ENCODE results near the gene SPATA31E1.
"Not testable (repeated sequence)": the region's sequence is repeated elsewhere in the genome, so short reads cannot be mapped to it uniquely, and the experiment has no call there.

Gene SPATA31E1

GRCh38 chr9:87840134-87840533 lies 42.5 kb upstream of the SPATA31E1 start:
- H2AK5ac ChIP-seq (ENCODE audit: low read depth, low read length), result no peak overlapping the region
- no peak overlapping the region for H2BK12ac ChIP-seq (ENCODE audit: low read length)
- H3K27ac ChIP-seq (replicated peaks; ENCODE audit: low read length), result no peak overlapping the region
- no CpG with 5 or more reads among the region's 1 CpG for WGBS, 2 donors (ENCODE audit: extremely low coverage in 2 of 2, insufficient read length in 2 of 2, insufficient replicate concordance in 1 of 2)
- H4K91ac ChIP-seq (ENCODE audit: low read depth, low read length, poor library complexity), result no peak overlapping the region
- no peak overlapping the region for H3K4me2 ChIP-seq (ENCODE audit: insufficient read depth, low read length, poor library complexity, severe bottlenecking)
- no peak overlapping the region for H2AFZ ChIP-seq (ENCODE audit: low read length)
- no peak overlapping the region for H3K4ac ChIP-seq (ENCODE audit: low read length)
- no peaks in the 10 kb centered on the region for H3K79me1 ChIP-seq (ENCODE audit: low read depth, low read length)
- no peaks in the 10 kb centered on the region for H3K27me3 ChIP-seq (ENCODE audit: control insufficient read depth in 3 of 3, insufficient read depth in 3 of 3, low read depth in 1 of 3, low read length in 3 of 3)
- H3K18ac ChIP-seq (ENCODE audit: low read length), result no peak overlapping the region
- H3K4me3 ChIP-seq (ENCODE audit: low read length in 2 of 2), result no peak overlapping the region
- DNase-seq (ENCODE audit: low spot score), result no peak
- no peak overlapping the region for H2BK120ac ChIP-seq (ENCODE audit: low read depth, low read length)
- H3K36me3 ChIP-seq (replicated peaks in 1 of 2; ENCODE audit: control insufficient read depth in 2 of 2, insufficient read depth in 2 of 2, low read length in 2 of 2), result no peaks in the 10 kb centered on the region
- H2BK15ac ChIP-seq (ENCODE audit: low read length), result no peak overlapping the region
- no peak overlapping the region for H4K8ac ChIP-seq (ENCODE audit: low read depth, low read length)
- H3K23ac ChIP-seq (ENCODE audit: low read depth, low read length, poor library complexity), result no peak overlapping the region
- H3K4me1 ChIP-seq (ENCODE audit: control insufficient read depth in 2 of 2, insufficient read depth in 1 of 2, low read depth in 1 of 2, low read length in 2 of 2), result no peaks in the 10 kb centered on the region
- H2BK5ac ChIP-seq (ENCODE audit: low read length), result no peak overlapping the region
- no peaks in the 10 kb centered on the region for H3K9me3 ChIP-seq (replicated peaks in 1 of 2; ENCODE audit: control insufficient read depth in 2 of 2, insufficient read depth in 1 of 2, low read depth in 1 of 2, low read length in 2 of 2)
- no peak overlapping the region for H3K9ac ChIP-seq (ENCODE audit: low read depth, low read length, poor library complexity)
- H3K14ac ChIP-seq (ENCODE audit: low read length), result no peak overlapping the region

- Histone ChIP-seq H3K9me3 (replicated peaks in 1 of 2; ENCODE audit: control insufficient read depth in 2 of 2, insufficient read depth in 1 of 2, low read depth in 1 of 2, low read length in 2 of 2) (no peaks in the 10 kb centered on the region), H2BK5ac (ENCODE audit: low read length) (no peak overlapping the region), H2BK12ac (ENCODE audit: low read length) (no peak overlapping the region), H4K8ac (ENCODE audit: low read depth, low read length) (peak overlapping the region; percentile 43), H2AK5ac (ENCODE audit: low read depth, low read length) (no peak overlapping the region), H4K91ac (ENCODE audit: low read depth, low read length, poor library complexity) (no peak overlapping the region), H3K27me3 (ENCODE audit: control insufficient read depth in 3 of 3, insufficient read depth in 3 of 3, low read depth in 1 of 3, low read length in 3 of 3) (no peaks in the 10 kb centered on the region), H3K9ac (ENCODE audit: low read depth, low read length, poor library complexity) (no peak overlapping the region), H3K4me1 (ENCODE audit: control insufficient read depth in 2 of 2, insufficient read depth in 1 of 2, low read depth in 1 of 2, low read length in 2 of 2) (no peaks in the 10 kb centered on the region), H2BK120ac (ENCODE audit: low read depth, low read length) (no peak overlapping the region), H3K18ac (ENCODE audit: low read length) (peak overlapping the region; percentile 83), H2AFZ (ENCODE audit: low read length) (no peak overlapping the region), H3K4ac (ENCODE audit: low read length) (no peak overlapping the region), H3K4me2 (ENCODE audit: insufficient read depth, low read length, poor library complexity, severe bottlenecking) (no peak overlapping the region), H3K27ac (replicated peaks; ENCODE audit: low read length) (no peak overlapping the region), H3K79me1 (ENCODE audit: low read depth, low read length) (no peaks in the 10 kb centered on the region), H3K14ac (ENCODE audit: low read length) (no peak overlapping the region), H3K23ac (ENCODE audit: low read depth, low read length, poor library complexity) (no peak overlapping the region), H2BK15ac (ENCODE audit: low read length) (no peak overlapping the region), H3K4me3 (ENCODE audit: low read length in 2 of 2) (no peak overlapping the region), H3K36me3 (replicated peaks in 1 of 2; ENCODE audit: control insufficient read depth in 2 of 2, insufficient read depth in 2 of 2, low read length in 2 of 2) (no peaks in the 10 kb centered on the region)
- no peak for DNase-seq (ENCODE audit: low spot score)
- WGBS, 2 donors (ENCODE audit: extremely low coverage in 2 of 2, insufficient read length in 2 of 2, insufficient replicate concordance in 1 of 2), result no CpG with 5 or more reads among the region's 28 CpGs
Observed at GRCh38 chr9:87842878-87843585, 39.6 kb upstream of the SPATA31E1 start.

GRCh38 chr9:87844506-87844905 lies 38.2 kb upstream of the SPATA31E1 start:
- Histone ChIP-seq H2BK12ac (ENCODE audit: low read length) (no peak overlapping the region), H3K23ac (ENCODE audit: low read depth, low read length, poor library complexity) (no peak overlapping the region), H3K4ac (ENCODE audit: low read length) (no peak overlapping the region), H3K36me3 (replicated peaks in 1 of 2; ENCODE audit: control insufficient read depth in 2 of 2, insufficient read depth in 2 of 2, low read length in 2 of 2) (no peaks in the 10 kb centered on the region), H3K4me1 (ENCODE audit: control insufficient read depth in 2 of 2, insufficient read depth in 1 of 2, low read depth in 1 of 2, low read length in 2 of 2) (no peaks in the 10 kb centered on the region), H3K27ac (replicated peaks; ENCODE audit: low read length) (no peak overlapping the region), H4K8ac (ENCODE audit: low read depth, low read length) (no peak overlapping the region), H4K91ac (ENCODE audit: low read depth, low read length, poor library complexity) (no peak overlapping the region), H3K9ac (ENCODE audit: low read depth, low read length, poor library complexity) (no peak overlapping the region), H3K9me3 (replicated peaks in 1 of 2; ENCODE audit: control insufficient read depth in 2 of 2, insufficient read depth in 1 of 2, low read depth in 1 of 2, low read length in 2 of 2) (no peaks in the 10 kb centered on the region), H3K4me2 (ENCODE audit: insufficient read depth, low read length, poor library complexity, severe bottlenecking) (no peak overlapping the region), H3K18ac (ENCODE audit: low read length) (no peak overlapping the region), H2BK5ac (ENCODE audit: low read length) (no peak overlapping the region), H2AFZ (ENCODE audit: low read length) (no peak overlapping the region), H3K4me3 (ENCODE audit: low read length in 2 of 2) (no peak overlapping the region), H3K27me3 (ENCODE audit: control insufficient read depth in 3 of 3, insufficient read depth in 3 of 3, low read depth in 1 of 3, low read length in 3 of 3) (no peaks in the 10 kb centered on the region), H3K79me1 (ENCODE audit: low read depth, low read length) (no peaks in the 10 kb centered on the region), H2BK15ac (ENCODE audit: low read length) (no peak overlapping the region), H3K14ac (ENCODE audit: low read length) (no peak overlapping the region), H2AK5ac (ENCODE audit: low read depth, low read length) (no peak overlapping the region), H2BK120ac (ENCODE audit: low read depth, low read length) (no peak overlapping the region)
- no peak for DNase-seq (ENCODE audit: low spot score)
- no CpG with 5 or more reads among the region's 2 CpGs for WGBS, 2 donors (ENCODE audit: extremely low coverage in 2 of 2, insufficient read length in 2 of 2, insufficient replicate concordance in 1 of 2)

GRCh38 chr9:87847817-87848216 lies 34.9 kb upstream of the SPATA31E1 start:
- not testable (repeated sequence) for H3K79me1 ChIP-seq (ENCODE audit: low read depth, low read length); H3K27me3 ChIP-seq (ENCODE audit: control insufficient read depth in 3 of 3, insufficient read depth in 3 of 3, low read depth in 1 of 3, low read length in 3 of 3); H3K4me1 ChIP-seq (ENCODE audit: control insufficient read depth in 2 of 2, insufficient read depth in 1 of 2, low read depth in 1 of 2, low read length in 2 of 2); H2BK12ac ChIP-seq (ENCODE audit: low read length); H3K36me3 ChIP-seq (replicated peaks in 1 of 2; ENCODE audit: control insufficient read depth in 2 of 2, insufficient read depth in 2 of 2, low read length in 2 of 2); H3K4ac ChIP-seq (ENCODE audit: low read length); H2BK120ac ChIP-seq (ENCODE audit: low read depth, low read length); H3K9me3 ChIP-seq (replicated peaks in 1 of 2; ENCODE audit: control insufficient read depth in 2 of 2, insufficient read depth in 1 of 2, low read depth in 1 of 2, low read length in 2 of 2); DNase-seq (ENCODE audit: low spot score); H3K23ac ChIP-seq (ENCODE audit: low read depth, low read length, poor library complexity); H3K14ac ChIP-seq (ENCODE audit: low read length); H3K18ac ChIP-seq (ENCODE audit: low read length); H2BK5ac ChIP-seq (ENCODE audit: low read length); H3K4me2 ChIP-seq (ENCODE audit: insufficient read depth, low read length, poor library complexity, severe bottlenecking); H4K8ac ChIP-seq (ENCODE audit: low read depth, low read length); H3K27ac ChIP-seq (replicated peaks; ENCODE audit: low read length); H2BK15ac ChIP-seq (ENCODE audit: low read length); H2AFZ ChIP-seq (ENCODE audit: low read length); H3K4me3 ChIP-seq (ENCODE audit: low read length in 2 of 2); H2AK5ac ChIP-seq (ENCODE audit: low read depth, low read length); H3K9ac ChIP-seq (ENCODE audit: low read depth, low read length, poor library complexity); H4K91ac ChIP-seq (ENCODE audit: low read depth, low read length, poor library complexity)
- WGBS, 2 donors (ENCODE audit: extremely low coverage in 2 of 2, insufficient read length in 2 of 2, insufficient replicate concordance in 1 of 2), result no CpG with 5 or more reads among the region's 2 CpGs
